ENCODE measurements around the gene COL21A1. TPM values are rescaled to one million over a fixed set of nuclear protein-coding genes. Genes with fewer than 3 reads are reported as not detected.
"Not testable (repeated sequence)": the region's sequence is repeated elsewhere in the genome, so short reads cannot be mapped to it uniquely, and the experiment has no call there.

Gene COL21A1
- total RNA-seq, 1 experiment from 2014 or later = not detected

- no peaks in the 10 kb centered on the region for H3K36me3 ChIP-seq (ENCODE audit: insufficient read depth, low read length)
- no peak for DNase-seq
- H3K9me3 ChIP-seq (ENCODE audit: low read length) = no peaks in the 10 kb centered on the region
- H3K4me2 ChIP-seq (ENCODE audit: low read depth, low read length, poor library complexity, severe bottlenecking) = no peak overlapping the region
- H3K27me3 ChIP-seq (ENCODE audit: low read length) = no peaks in the 10 kb centered on the region; the same call in 1 of the 2 replicates
- no peak overlapping the region for H3K4me3 ChIP-seq (ENCODE audit: low read length)
- H4K20me1 ChIP-seq (ENCODE audit: insufficient read depth, low read depth, low read length) = no peaks in the 10 kb centered on the region
- no peak overlapping the region for H2AFZ ChIP-seq (ENCODE audit: low read length)
- H3K27ac ChIP-seq (ENCODE audit: low read length) = no peak overlapping the region
- H3K9me2 ChIP-seq (replicated peaks; ENCODE audit: insufficient read depth, low read length) = no peaks in the 10 kb centered on the region
- H3K9ac ChIP-seq (ENCODE audit: low read length) = no peak overlapping the region
- no peaks in the 10 kb centered on the region for H3K79me2 ChIP-seq (ENCODE audit: low read length)
- H3K4me1 ChIP-seq (ENCODE audit: low read length) = no peaks in the 10 kb centered on the region
These were observed 224.7 kb downstream of the COL21A1 start for GRCh38 chr6:56022678-56023077.

GRCh38 chr6:56021943-56022342, 225.4 kb downstream of the COL21A1 start:
- Histone ChIP-seq H4K20me1 (ENCODE audit: insufficient read depth, low read depth, low read length) (no peaks in the 10 kb centered on the region), H3K9me3 (ENCODE audit: low read length) (no peaks in the 10 kb centered on the region), H3K27me3 (ENCODE audit: low read length) (no peaks in the 10 kb centered on the region; the same call in 1 of the 2 replicates)

GRCh38 chr6:56019973-56020372, 227.4 kb downstream of the COL21A1 start:
- Histone ChIP-seq H3K4me2 (ENCODE audit: low read depth, low read length, poor library complexity, severe bottlenecking) (no peak overlapping the region), H3K27me3 (ENCODE audit: low read length) (no peaks in the 10 kb centered on the region; the same call in 1 of the 2 replicates), H3K4me3 (ENCODE audit: low read length) (no peak overlapping the region), H3K9me3 (ENCODE audit: low read length) (no peaks in the 10 kb centered on the region), H4K20me1 (ENCODE audit: insufficient read depth, low read depth, low read length) (no peaks in the 10 kb centered on the region), H3K9ac (ENCODE audit: low read length) (no peak overlapping the region), H3K27ac (ENCODE audit: low read length) (no peak overlapping the region), H3K9me2 (replicated peaks; ENCODE audit: insufficient read depth, low read length) (no peaks in the 10 kb centered on the region), H2AFZ (ENCODE audit: low read length) (no peak overlapping the region), H3K36me3 (ENCODE audit: insufficient read depth, low read length) (no peaks in the 10 kb centered on the region), H3K79me2 (ENCODE audit: low read length) (no peaks in the 10 kb centered on the region), H3K4me1 (ENCODE audit: low read length) (no peaks in the 10 kb centered on the region)
- DNase-seq = no peak

More at GRCh38 chr6:56021943-56022342, 225.4 kb downstream of the COL21A1 start:
- no peak overlapping the region for H3K9ac ChIP-seq (ENCODE audit: low read length)
- peak; percentile 58 for DNase-seq
- no peaks in the 10 kb centered on the region for H3K79me2 ChIP-seq (ENCODE audit: low read length)
- H3K27ac ChIP-seq (ENCODE audit: low read length) = no peak overlapping the region
- H3K4me2 ChIP-seq (ENCODE audit: low read depth, low read length, poor library complexity, severe bottlenecking) = no peak overlapping the region
- no peak overlapping the region for H2AFZ ChIP-seq (ENCODE audit: low read length)
- H3K36me3 ChIP-seq (ENCODE audit: insufficient read depth, low read length) = no peaks in the 10 kb centered on the region
- no peak overlapping the region for H3K4me3 ChIP-seq (ENCODE audit: low read length)
- no peaks in the 10 kb centered on the region for H3K9me2 ChIP-seq (replicated peaks; ENCODE audit: insufficient read depth, low read length)
- no peaks in the 10 kb centered on the region for H3K4me1 ChIP-seq (ENCODE audit: low read length)

GRCh38 chr6:56017198-56017597, 230.2 kb downstream of the COL21A1 start:
- Histone ChIP-seq H3K4me3 (ENCODE audit: low read length) (no peak overlapping the region), H3K9ac (ENCODE audit: low read length) (no peak overlapping the region), H2AFZ (ENCODE audit: low read length) (no peak overlapping the region), H3K4me2 (ENCODE audit: low read depth, low read length, poor library complexity, severe bottlenecking) (no peak overlapping the region), H3K27ac (ENCODE audit: low read length) (no peak overlapping the region), H3K79me2 (ENCODE audit: low read length) (no peaks in the 10 kb centered on the region), H3K27me3 (ENCODE audit: low read length) (no peaks in the 10 kb centered on the region; the same call in 1 of the 2 replicates), H4K20me1 (ENCODE audit: insufficient read depth, low read depth, low read length) (no peaks in the 10 kb centered on the region), H3K9me2 (replicated peaks; ENCODE audit: insufficient read depth, low read length) (no peaks in the 10 kb centered on the region), H3K4me1 (ENCODE audit: low read length) (no peaks in the 10 kb centered on the region), H3K36me3 (ENCODE audit: insufficient read depth, low read length) (no peaks in the 10 kb centered on the region), H3K9me3 (ENCODE audit: low read length) (no peaks in the 10 kb centered on the region)
- no peak for DNase-seq

GRCh38 chr6:56014039-56014438, 233.3 kb downstream of the COL21A1 start:
- H3K36me3 ChIP-seq (ENCODE audit: insufficient read depth, low read length); H3K27me3 ChIP-seq (ENCODE audit: low read length); H3K9me2 ChIP-seq (replicated peaks; ENCODE audit: insufficient read depth, low read length); H4K20me1 ChIP-seq (ENCODE audit: insufficient read depth, low read depth, low read length); H2AFZ ChIP-seq (ENCODE audit: low read length); H3K4me2 ChIP-seq (ENCODE audit: low read depth, low read length, poor library complexity, severe bottlenecking); H3K9me3 ChIP-seq (ENCODE audit: low read length); H3K79me2 ChIP-seq (ENCODE audit: low read length); H3K9ac ChIP-seq (ENCODE audit: low read length); DNase-seq; H3K4me3 ChIP-seq (ENCODE audit: low read length); H3K27ac ChIP-seq (ENCODE audit: low read length); H3K4me1 ChIP-seq (ENCODE audit: low read length): not testable (repeated sequence)

- Histone ChIP-seq H3K36me3 (ENCODE audit: insufficient read depth, low read length) (no peaks in the 10 kb centered on the region), H3K79me2 (ENCODE audit: low read length) (no peaks in the 10 kb centered on the region), H3K4me1 (ENCODE audit: low read length) (no peaks in the 10 kb centered on the region), H3K4me2 (ENCODE audit: low read depth, low read length, poor library complexity, severe bottlenecking) (no peak overlapping the region), H3K27me3 (ENCODE audit: low read length) (no peaks in the 10 kb centered on the region), H3K4me3 (ENCODE audit: low read length) (no peak overlapping the region), H2AFZ (ENCODE audit: low read length) (no peak overlapping the region), H3K9me2 (replicated peaks; ENCODE audit: insufficient read depth, low read length) (no peaks in the 10 kb centered on the region), H3K9ac (ENCODE audit: low read length) (no peak overlapping the region), H3K27ac (ENCODE audit: low read length) (no peak overlapping the region), H4K20me1 (ENCODE audit: insufficient read depth, low read depth, low read length) (no peaks in the 10 kb centered on the region), H3K9me3 (ENCODE audit: low read length) (no peaks in the 10 kb centered on the region)
- no peak for DNase-seq
These were observed 237.7 kb downstream of the COL21A1 start for GRCh38 chr6:56009636-56010035.

Small RNA genes lying within 50 kb of the gene (small RNA-seq; reads per million reads assigned to genes)
- gene DHFRP6 = not detected
